ENCODE results near the gene PRKCQ.

PRKCQ gene

DNA sequence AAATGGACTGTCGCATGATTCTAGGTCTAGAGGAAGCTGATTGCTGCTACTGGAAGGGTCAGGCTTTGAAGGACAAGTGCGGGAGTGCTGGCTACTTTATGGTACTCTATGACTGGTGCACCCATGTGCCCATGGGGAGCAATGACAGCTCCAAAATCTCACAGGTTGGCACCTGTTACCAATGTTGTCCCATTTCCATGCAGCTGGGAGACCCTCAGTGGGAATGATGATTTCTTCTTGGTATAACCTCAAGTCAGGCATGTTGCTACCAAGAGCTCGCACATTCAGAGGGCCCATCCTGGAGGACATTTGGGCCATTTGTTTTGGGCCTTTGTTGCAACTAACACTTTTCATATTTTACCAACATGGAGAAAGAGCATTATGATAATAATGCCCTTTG is 174.4 kb downstream of the PRKCQ start:
- H3K4me3 ChIP-seq (ENCODE audit: low read length): no peak overlapping the region
- TF ChIP-seq ZNF274 (IDR thresholded peaks at IDR 0.05; ENCODE audit: low read depth, low read length): no peak

DNA sequence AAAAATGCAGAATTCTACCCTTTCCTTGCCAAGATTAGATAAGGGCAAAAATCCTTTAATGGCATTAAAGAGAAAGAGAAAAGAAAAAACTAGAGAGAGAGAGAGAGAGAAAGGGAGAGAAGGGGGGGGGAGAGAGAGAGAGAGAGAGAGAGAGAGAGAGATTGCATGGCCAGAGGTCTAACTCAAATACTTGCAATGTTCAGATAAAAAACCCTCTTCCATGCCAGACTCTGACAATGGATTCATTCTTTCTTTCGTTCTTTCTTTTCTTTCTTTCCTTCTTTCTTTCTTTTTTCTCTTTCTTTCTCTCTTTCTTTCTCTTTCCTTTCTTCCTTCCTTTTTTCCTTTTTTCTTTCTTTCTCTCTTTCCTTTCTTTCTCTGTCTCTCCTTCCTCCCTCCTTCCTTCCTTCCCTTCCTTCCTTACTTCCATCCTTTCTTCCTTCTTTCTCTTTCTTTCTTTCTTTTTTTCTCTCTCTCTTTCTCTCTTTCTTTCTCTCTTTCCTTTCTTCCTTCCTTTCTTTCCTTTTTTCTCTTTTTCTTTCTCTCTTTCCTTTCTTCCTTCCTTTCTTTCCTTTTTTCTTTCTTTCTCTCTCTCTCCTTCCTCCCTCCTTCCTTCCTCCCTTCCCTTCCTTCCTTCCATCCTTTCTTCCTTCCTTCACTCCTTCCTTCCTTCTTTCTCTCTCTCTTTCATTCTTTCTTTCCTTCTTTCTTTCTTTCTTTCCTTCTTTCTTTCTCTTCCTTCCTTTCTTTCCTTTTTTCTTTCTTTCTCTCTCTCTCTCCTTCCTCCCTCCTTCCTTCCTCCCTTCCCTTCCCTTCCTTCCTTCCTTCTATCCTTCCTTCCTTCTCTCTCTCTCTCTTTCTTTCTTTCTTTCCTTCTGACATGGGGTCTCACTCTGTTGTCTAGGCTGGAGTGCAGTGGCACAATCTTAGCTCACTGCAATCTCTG is 175.7 kb downstream of the PRKCQ start:
- TF ChIP-seq ZNF274 (IDR thresholded peaks at IDR 0.05; ENCODE audit: low read depth, low read length): no peak

DNA sequence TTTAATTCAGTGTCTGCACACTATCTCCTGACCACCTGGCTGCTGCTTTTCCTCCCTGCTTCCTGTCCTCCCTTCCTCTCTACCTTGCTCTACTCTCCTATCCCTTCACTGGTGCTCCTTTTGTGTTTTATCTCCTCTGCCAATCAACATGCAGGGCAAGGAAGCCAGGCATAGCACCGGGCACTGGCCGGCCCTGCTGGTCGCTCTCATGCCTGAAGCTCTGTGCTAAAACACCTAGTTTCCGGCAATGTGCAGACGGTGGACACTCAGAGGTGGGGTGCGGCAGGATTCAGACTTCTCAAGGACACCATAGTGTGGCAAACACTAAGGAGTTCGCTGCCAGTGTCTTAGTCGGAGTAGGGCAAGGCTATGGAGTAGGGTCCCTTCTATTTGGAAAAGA is 177.1 kb downstream of the PRKCQ start:
- TF ChIP-seq ZNF274 (IDR thresholded peaks at IDR 0.05; ENCODE audit: low read depth, low read length): no peak

More for the DNA sequence above, 175.7 kb downstream of the PRKCQ start:
- H3K4me3 ChIP-seq (ENCODE audit: low read length): no peak overlapping the region

DNA sequence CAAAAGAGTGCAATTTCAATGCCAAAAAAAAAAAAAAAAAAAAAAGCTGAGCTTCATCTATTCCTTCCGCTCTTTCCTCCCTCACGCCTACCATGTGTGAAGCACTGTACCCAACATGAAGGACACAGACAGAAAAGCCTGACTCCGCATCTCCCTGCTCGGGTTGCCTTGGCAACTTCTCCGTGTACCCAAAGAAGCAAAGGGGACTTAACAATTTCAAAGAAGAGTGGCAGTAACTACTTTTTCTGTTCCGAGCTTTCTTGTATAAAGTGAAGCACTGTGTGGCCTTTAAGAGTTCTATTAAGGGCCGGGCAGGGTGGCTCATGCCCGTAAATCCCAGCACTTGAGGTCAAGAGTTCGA is 177.7 kb downstream of the PRKCQ start:
- H3K4me3 ChIP-seq (ENCODE audit: low read length): no peak overlapping the region
- no peak for TF ChIP-seq ZNF274 (IDR thresholded peaks at IDR 0.05; ENCODE audit: low read depth, low read length)

More for the DNA sequence above, 177.1 kb downstream of the PRKCQ start:
- H3K4me3 ChIP-seq (ENCODE audit: low read length): no peak overlapping the region

DNA sequence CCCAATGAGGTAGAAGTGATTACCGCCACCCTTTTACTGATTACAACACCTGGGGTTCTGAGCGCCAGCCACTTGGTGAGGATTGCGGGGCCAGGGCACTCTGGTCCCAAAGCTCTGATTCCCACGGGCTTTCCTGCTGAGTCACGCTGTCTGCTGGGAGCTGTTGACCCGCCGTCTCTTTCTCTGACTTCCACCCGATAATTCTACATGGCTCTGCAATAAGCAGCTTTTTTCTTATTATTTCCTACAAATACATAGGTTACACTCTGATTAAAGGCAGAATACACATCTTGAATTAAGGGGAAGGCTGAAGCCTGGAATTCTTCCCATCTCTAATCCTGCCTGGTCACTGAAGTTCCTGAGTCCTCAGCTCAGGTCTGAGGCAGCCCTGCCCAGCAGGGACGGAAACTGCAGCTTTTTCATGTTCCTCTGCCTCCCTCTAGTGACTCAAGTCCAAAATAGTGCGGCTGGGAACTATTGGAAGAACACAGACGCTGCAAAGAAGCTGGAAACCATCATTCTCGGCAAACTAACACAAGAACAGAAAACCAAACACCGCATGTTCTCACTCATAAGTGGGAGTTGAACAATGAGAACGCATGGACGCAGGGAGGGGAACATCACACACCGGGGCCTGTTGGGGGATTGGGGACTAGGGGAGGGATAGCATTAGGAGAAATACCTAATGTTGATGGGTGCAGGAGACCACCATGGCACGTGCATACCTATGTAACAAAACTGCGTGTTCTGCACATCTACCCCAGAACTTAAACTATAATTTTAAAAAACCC is 178.3 kb downstream of the PRKCQ start:
- H3K4me3 ChIP-seq (ENCODE audit: low read length): no peak overlapping the region
- no peak for TF ChIP-seq ZNF274 (IDR thresholded peaks at IDR 0.05; ENCODE audit: low read depth, low read length)

DNA sequence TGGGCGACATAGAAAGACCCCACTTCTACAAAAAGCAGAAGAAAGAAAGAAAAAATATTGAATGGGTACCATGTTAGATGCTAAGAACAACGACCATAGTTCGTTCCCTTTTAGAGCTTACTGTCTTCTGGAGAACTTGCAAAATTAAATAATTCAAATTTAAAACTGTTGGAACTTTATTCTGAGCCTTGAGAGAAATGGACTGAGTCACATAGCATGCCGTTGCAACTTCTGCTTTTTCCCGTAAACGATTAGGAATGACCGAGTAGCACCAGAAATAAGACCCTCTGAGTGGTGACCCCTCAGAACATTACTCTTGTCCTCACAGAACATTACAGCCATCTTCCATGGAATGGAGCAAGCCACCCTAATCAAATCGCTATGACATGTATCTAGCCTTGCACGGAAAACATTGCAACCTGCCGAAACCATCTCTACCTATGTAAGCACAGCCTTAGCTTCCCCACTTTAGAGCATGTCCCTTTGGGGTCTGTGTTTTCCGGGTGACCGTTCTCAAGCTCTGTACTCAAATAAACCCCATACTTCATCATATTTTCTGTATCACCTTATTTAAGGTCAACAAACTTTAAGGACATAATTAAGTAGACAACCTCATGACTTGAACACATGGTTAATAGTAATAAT is 179.1 kb downstream of the PRKCQ start:
- no peak overlapping the region for H3K4me3 ChIP-seq (ENCODE audit: low read length)
- no peak for TF ChIP-seq ZNF274 (IDR thresholded peaks at IDR 0.05; ENCODE audit: low read depth, low read length)

DNA sequence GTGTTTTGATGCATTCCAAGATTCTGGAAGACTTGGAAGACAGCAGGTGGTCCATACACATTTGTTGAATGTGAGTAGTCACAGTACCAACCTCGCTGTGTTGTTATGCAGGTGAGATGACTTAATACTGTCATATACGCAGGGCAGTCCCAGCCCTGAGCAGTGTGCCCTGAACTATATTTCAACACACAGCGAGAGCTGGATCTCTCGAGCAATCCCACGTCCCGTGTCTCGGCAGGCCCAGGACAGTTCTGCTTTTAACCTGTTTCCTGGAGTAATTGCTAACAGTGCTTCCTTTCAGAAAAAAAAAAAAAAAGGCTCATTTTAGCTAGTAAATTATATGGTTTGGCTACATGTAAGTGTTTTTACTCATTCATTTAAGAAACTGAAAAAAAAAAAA is 179.7 kb downstream of the PRKCQ start:
- no peak for TF ChIP-seq ZNF274 (IDR thresholded peaks at IDR 0.05; ENCODE audit: low read depth, low read length)
- no peak overlapping the region for H3K4me3 ChIP-seq (ENCODE audit: low read length)

DNA sequence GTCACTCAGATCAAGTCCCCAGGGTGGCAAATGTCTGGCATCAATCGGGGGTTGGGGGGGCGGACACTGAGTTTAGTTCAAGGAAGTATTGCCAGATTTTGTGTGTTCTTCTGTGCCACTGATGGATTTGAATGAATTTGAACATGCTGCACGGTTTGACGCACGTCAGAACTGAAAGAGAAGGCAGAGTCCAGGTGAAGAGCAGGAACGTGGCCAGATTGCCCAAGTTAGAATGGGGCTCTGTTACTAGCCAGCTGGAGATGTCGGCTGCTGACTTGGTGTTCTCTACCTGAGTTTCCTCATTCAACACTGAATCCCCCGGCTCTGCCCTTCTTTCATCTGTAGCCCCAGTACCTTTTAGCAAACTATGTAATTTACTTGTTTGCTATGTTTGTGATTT is 180.2 kb downstream of the PRKCQ start:
- TF ChIP-seq ZNF274 (IDR thresholded peaks at IDR 0.05; ENCODE audit: low read depth, low read length): no peak
- no peak overlapping the region for H3K4me3 ChIP-seq (ENCODE audit: low read length)

DNA sequence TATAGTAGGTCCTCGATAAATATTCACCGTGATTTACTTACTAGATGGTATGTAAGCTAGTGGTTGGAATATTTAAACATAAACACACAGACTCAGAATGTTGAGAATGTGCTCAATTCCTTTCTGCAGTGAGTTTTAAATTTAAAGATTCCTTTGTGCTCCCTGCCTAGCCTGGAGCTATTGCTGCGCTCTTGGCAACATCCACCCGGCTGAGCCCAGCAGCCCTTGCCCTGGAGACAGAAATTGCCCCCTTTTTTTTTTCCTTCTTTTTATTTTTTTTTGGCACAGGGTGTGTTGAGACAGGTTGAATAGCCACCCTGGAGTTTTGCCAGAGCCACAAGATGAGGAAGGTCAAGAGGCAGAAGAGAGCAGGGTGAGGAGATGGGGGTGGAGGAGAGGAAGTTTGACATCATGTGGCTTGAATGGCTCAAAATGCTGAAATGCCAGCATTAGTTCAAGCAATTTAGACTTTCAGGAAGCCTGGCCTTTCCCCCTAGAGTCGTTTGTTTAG is 180.8 kb downstream of the PRKCQ start:
- TF ChIP-seq ZNF274 (IDR thresholded peaks at IDR 0.05; ENCODE audit: low read depth, low read length): no peak

DNA sequence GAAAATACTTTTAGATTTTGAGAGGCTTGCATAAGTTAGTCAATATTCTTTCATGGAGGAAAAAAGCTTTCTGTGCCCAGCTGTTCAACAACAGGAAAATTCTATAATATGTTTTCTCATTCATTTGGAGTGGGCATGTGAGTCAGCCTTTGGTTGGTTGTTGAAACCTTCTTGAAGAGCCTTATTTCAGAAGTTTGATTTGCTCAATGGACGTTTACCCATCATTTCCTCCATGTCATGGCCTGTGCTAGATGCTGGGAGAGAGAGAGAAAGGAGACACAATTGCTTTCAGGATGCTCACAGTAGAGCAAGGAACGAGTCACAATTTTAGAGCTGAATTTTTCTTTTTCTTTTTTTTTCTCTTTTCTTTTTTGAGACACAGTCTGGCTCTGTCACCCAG is 181.7 kb downstream of the PRKCQ start:
- no peak overlapping the region for H3K4me3 ChIP-seq (ENCODE audit: low read length)
- no peak for TF ChIP-seq ZNF274 (IDR thresholded peaks at IDR 0.05; ENCODE audit: low read depth, low read length)

More for the DNA sequence above, 180.8 kb downstream of the PRKCQ start:
- no peak overlapping the region for H3K4me3 ChIP-seq (ENCODE audit: low read length)

DNA sequence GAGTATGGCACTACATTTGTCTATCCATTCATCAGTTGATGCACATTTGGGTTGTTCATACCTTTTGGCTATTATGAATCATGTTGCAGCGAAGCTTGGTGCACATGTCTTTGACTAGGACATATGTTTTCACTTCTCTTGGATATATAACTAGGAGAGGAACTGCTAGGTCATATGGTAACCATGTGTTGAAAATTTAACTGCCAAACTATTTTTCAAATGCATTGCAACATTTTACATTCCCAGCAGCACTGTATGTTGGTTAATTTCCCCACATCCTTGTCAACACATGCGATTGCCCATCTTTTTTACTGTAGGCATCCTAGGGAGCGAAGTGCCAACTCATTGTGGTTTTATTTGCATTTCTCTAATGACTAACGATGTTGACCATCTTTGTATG is 183.4 kb downstream of the PRKCQ start:
- no peak overlapping the region for H3K4me3 ChIP-seq (ENCODE audit: low read length)
- no peak for TF ChIP-seq ZNF274 (IDR thresholded peaks at IDR 0.05; ENCODE audit: low read depth, low read length)

DNA sequence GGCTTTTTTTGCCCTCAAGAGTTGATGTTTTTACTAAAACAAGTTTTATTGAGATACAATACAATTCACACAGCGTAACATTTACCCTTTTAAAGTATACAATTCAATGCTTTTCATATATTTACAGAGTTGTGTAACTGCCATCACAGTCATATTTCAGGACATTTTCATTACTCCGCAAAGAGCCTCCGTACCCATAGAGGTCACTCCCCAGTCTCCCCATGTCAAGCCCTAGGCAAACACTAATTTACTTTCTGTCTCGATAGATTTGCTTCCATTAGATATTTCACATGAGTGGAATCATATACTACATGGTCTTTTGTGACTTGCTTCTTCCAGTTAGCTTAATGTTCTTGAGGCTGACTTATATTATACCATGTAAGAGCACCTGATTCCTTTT is 183.8 kb downstream of the PRKCQ start:
- no peak overlapping the region for H3K4me3 ChIP-seq (ENCODE audit: low read length)
- TF ChIP-seq ZNF274 (IDR thresholded peaks at IDR 0.05; ENCODE audit: low read depth, low read length): no peak

DNA sequence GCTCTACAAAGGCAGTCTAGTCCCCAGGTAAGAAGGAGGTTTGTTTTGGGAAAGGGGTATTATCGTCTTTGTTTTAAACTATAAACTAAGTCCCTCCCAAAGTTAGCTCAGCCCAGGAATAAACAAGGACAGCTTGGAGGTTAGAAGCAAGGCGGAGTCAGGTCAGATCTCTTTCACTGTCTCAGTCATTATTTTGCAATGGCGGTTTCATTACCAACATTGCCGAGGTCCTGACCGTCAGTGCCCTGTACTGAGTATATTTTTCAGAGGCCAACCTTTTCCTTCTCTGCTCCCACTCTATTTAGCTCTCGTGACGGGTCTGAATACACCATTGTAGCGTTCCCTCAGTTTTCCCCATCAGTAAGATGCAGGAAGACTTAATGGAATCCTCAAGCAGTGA is 184.5 kb downstream of the PRKCQ start:
- no peak overlapping the region for H3K4me3 ChIP-seq (ENCODE audit: low read length)
- no peak for TF ChIP-seq ZNF274 (IDR thresholded peaks at IDR 0.05; ENCODE audit: low read depth, low read length)

DNA sequence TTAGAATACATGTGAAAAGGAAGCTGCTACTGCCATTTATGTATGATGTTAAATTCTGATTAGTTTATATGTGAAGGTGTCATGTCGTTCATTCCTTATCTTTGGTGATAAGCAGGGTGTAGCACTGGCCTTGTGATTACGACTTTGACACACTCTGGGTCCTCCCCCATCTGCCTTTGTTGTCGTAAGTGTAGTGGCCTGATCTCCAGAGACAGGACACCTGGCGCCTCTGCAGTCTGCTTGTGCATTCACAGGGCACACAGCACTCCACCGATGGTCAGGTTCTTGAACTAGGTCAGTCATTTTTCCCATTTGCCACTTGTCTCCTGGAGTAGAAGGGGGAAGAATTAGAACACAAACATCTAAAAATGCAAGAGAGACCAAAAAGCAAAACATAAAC is 186.0 kb downstream of the PRKCQ start:
- no peak overlapping the region for H3K4me3 ChIP-seq (ENCODE audit: low read length)
- TF ChIP-seq ZNF274 (IDR thresholded peaks at IDR 0.05; ENCODE audit: low read depth, low read length): no peak

All from GM08714 (cell line).